GM19328 (cell line): ENCODE measurements around the gene THOC2.
"Not testable (repeated sequence)": the region's sequence is repeated elsewhere in the genome, so short reads cannot be mapped to it uniquely, and the experiment has no call there.

Experiments
- ATAC-seq: cut with Tn5 transposase; IDR thresholded peaks from one replicate; pipeline ENCODE4 v1.9.1; 2021; ENCODE audit warnings: mild to moderate bottlenecking, moderate library complexity; ENCODE audit not compliant: unreplicated experiment

Gene THOC2

DNA sequence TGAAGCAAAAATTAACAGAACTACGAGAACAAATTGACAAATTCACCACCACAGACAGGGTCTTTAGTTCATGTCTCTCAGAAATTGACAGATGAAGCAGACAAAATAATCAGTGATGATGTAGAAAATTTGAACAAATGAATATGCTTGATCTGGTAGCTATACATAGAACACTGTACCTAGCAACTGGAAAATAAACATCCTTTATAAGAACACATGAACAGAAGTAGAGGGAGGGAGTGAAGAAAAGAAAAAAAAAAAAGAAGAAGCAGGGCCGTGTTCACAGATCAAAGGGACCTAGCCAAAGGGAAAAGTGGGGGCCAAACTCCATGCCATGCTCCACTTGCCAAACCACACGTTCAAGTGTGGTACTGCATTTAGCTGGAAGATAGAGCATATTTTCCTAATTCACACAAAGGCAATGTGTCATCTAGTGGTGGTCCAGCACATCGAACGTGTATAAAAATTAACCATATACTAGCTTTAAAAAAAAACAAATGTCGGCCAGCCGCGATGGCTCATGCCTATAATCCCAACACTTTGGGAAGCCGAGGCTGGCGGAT lies 5.6 kb upstream of the THOC2 start:
- no peak for ATAC-seq

DNA sequence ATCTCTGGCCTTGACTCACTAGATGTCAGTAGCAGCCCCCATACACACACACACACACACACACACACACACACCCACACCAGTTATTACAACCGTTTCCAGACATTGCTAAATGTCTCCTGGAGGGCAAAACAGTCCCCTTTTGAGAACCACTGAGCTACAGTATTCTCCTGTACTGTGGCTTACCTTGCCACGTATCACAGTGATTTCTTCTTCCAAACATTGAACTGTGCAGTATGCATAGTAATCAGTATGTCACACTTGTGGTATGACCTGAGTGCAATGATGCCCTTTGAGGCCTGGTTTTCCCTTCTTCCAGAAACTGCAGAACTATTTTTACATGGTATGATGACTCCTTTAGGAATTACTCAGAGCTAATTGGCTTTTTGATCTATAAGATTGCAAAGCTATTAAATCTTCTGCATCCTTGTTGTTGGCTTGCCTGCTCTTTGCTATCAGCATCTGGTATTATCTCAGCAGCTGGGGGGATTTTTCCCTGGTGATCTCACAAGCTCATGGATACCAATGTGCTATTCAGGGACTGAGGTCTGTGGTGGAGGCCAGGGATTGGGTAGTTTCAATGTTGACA lies 3.6 kb upstream of the THOC2 start:
- no peak for ATAC-seq

DNA sequence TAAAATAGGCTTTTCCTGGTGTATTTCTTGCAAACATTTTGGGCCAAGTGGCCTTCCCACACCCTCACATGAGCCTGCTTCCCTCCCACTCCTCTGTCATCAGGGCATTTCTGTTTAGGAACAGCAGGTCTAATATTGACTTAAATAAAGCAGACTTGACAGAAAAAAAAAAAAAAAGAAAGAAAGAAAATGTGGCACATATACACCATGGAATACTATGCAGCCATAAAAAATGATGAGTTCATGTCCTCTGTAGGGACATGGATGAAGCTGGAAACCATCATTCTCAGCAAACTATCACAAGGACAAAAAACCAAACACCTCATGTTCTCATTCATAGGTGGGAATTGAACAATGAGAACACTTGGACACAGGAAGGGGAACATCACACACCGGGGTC lies 2.3 kb upstream of the THOC2 start:
- ATAC-seq, result not testable (repeated sequence)

DNA sequence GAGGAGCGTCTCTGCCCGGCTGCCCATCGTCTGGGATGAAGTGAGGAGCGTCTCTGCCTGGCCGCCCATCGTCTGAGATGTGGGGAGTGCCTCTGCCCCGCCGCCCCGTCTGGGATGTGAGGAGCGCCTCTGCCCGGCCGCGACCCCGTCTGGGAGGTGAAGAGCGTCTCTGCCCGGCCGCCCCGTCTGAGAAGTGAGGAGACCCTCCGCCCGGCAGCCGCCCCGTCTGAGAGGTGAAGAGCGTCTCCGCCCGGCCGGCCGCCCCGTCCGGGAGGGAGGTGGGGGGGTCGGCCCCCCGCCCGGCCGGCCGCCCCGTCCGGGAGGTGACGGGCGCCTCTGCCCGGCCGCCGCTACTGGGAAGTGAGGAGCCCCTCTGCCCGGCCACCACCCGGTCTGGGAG lies 1.2 kb upstream of the THOC2 start:
- not testable (repeated sequence) for ATAC-seq

DNA sequence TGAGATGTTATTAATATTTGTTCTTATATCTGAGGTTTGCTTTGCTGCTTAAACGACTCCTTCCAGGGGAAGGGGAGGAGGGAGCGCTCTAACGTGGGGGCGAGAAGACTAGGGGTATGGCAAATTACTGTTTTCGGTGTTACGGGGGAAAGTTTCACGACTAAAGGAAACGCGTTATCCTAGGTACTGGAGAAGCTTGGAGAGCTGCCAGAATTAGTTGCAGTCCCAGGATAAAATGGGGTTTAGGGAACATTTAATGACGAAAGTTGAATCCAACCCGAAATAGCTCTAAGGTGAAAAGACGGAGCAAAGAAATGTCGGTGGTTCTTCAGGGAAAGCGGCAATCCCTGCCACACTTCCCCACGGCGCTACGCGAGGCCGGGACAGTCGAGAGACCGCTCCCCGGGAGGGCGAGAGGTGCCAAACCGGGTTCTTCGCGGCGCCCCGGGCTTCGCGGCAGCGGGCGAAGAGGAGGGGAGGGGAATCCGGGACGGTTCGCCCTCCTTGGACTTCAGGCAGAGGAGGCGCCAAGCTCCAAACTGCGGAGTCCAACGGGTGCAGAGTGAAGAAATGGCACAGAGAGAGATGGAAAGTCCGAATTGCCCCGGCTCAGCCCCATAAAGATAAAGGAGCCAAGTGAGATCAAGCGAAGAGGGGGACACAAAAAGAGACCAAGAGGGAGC lies 724 bp downstream of the THOC2 start:
- ATAC-seq, result no peak

DNA sequence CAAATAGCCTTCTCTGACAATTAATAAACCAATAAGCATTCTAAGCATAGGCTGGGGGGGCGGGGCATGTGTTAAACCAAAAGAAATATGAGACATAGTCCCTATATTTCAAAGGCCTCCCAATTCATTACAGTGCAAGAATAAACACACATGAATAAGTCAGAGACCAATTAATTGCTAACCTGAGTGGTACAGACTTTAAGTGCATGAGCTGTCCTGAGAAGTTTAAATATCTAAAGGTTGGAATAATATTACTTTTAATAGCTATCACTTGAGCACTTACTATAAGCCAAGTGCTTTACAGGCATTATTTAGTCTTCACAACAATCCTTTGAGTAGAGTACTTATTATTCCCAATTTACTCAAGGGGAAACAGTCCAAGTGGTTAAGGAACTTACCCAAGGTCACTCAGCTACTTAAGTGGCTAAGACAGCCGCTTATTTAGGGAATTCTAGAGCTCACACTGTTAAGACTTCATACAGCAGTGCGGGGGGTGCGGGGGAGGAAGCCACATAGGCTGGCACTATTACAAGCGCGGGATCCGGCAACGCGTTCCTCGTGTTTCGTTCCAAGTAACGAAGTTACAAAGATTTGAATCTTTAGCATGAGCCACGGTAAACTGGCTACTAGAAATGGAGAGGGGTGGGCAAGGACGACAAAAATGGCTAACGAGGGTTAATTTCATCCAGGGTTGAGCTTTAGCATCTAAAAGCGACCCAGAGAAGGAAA lies 1.4 kb downstream of the THOC2 start:
- ATAC-seq, result no peak

DNA sequence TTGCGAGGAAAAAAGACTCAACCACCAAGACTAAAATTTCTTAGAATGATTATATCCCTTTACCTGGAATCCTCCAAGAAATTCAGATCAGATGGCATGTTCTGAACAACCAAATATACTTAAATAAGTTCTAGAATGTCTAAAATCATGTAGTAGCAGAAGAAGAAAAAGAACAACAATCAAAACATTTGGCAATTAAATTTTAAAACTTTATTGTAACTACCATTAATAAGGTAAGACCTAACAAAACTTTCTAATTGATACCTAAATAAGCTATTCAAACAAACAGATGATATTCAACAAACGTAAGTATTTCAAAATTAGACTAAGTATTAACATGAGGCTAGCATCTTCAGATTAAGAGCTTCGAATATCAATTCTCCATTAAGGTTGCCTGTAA lies 4.3 kb downstream of the THOC2 start:
- no peak for ATAC-seq

DNA sequence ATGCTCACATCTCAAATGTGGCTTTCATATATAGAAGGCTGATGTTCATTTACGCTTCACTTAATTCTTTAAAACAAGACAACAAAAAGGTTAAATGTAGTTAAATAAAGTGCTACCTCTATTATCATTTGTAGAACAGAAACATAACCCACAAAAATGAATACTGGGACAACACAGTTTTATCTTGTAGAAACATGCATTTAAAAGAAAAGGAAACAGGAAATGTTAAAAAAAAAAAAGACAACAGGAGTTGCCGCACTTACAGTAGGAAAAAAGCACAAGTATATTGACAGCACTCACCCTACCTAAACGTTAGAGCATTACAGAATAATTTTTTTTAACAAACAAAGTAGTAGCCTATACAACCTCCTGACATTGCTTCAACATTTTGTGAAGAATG lies 4.8 kb downstream of the THOC2 start:
- ATAC-seq, result no peak

DNA sequence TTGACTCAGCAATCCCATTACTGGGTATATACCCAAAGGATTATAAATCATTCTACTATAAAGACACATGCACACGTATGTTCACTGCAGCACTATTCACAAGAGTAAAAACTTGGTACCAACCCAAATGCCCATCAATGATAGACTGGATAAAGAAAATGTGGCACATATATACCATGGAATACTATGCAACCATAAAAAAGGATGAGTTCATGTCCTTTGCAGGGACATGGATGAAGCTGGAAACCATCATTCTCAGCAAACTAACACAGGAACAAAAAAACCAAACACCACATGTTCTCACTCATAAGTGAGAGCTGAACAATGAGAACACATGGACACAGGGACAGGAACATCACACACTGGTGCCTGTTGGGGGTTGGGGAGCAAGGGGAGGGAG lies 10.7 kb downstream of the THOC2 start:
- not testable (repeated sequence) for ATAC-seq

DNA sequence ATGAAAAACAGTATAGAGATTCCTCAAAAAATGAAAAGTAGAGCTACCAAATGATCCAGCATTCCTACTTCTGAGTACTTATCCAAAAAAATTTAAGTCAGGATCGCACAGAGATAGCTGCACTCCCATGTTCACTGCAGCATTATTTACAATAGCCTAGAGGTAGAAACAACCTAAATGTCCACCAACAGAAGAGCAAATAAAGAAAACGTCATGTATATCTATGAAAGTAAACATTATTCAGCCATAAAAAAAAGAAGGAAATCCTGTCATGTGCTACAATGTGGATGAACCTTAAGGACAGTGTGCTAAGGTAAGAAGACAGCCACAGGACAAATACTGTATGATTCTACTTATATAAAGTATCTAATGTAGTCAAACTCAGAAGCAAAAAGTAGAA lies 12.4 kb downstream of the THOC2 start:
- no peak for ATAC-seq

DNA sequence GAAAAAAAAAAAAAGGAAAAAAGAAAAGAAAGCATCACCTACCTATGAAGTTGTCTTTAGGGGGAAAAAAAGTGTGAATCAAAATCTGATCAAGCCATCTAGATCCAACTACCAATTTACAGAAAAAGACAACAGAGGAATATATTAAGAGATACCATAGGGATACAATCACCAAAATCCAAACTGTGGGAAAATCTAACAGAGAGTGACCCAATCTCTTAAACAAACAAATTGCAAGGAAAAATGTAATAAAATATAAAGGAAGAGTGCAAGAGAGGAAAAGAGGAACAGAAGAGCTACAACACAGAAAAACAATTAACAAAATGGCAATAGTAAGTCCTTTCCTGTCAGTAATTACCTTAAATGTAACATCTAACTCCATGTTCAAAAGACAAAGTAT lies 19.0 kb downstream of the THOC2 start:
- ATAC-seq, result no peak

DNA sequence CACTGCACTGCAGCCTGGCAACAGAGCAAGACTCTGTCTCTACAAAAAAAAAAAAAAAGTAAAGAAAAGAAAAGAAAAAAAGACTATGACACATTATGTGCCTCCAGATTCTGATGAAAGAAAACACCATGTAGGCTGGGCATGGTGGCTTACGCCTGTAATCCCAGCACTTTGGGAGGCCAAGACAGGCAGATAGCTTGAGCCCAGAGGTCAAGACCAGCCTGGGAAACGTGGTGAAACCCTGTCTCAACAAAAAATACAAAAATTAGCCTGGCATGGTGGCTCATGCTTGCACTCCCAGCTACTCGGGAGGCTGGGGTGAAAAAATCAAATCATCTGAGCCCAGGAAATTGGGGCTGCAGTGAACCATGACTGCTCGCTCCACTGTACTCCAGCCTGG lies 19.4 kb downstream of the THOC2 start:
- no peak for ATAC-seq

DNA sequence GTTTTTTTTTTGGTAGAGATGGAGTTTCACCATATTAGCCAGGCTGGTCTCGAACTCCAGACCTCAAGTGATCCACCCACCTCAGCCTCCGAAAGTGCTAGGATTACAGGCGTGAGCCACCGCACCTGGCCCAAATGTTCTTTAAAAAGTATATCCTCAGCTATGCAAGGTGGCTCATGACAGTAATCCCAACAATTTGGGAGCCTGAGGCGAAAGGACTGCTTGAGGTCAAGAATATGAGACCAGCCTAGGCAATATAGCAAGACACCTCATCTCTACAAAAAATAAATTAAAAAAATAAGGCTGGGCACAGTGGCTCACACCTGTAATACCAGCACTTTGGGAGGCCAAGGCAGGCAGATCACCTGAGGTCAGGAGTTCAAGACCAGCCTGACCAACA lies 21.7 kb downstream of the THOC2 start:
- not testable (repeated sequence) for ATAC-seq

DNA sequence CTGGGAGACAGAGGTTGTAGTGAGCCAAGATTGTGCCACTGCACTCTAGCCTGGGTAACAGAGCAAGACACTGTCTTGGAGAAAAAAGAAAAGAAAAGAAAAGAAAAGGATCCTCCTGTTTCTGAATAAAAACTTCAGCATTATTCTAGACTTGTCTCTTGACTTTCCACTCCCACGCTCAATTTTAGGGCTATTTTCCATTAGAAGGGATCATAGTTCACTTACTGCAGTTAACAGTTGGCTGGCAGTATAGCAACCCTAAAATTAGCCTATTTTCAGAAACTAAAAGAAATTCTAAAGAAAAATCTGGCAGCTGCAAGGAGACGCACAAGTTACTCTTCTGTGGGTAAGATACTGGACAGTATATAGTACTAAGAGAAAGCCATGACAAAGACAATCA lies 28.1 kb downstream of the THOC2 start:
- no peak for ATAC-seq

DNA sequence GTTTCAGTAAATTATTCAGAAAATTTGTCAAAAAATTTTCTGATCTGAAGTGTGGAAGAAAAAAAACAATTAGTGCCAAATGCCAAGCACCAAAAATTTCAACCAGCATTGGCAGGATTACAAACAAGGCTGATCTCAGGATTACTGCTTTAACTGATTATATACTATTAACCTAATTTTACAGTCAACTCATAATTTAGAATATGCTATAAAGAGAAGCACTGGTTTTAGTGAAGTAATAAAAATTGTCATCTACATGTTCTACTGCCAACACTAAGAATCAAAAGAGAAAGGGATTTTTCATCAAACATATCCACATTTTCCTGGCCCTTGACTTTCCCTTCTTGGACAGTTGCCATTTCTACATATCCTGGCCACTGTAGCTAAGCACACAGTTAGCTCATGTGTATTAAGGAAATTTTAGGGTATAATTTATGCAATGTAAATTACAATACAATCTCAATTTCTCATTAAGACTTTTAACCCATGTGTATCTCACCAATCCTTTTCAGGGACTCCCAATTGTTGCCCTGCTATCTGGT lies 33.8 kb downstream of the THOC2 start:
- ATAC-seq, result no peak

DNA sequence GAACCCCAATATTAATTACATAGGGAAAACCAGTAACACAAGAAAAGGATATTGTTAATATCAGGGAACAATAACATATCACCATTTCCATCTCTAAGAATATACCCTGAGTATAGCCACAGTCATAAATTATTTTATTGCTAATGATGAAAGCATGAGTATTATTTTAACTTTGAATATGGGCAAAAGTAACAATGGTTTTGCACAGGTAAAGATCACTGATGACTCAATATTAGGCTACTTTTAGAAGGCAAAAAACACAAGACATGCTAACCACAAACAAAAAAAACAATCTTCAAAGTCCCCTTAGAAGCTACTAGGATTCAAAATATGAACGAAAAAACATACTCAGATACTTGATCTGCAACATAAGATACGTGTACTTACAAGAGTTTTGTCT lies 36.5 kb downstream of the THOC2 start:
- no peak for ATAC-seq

DNA sequence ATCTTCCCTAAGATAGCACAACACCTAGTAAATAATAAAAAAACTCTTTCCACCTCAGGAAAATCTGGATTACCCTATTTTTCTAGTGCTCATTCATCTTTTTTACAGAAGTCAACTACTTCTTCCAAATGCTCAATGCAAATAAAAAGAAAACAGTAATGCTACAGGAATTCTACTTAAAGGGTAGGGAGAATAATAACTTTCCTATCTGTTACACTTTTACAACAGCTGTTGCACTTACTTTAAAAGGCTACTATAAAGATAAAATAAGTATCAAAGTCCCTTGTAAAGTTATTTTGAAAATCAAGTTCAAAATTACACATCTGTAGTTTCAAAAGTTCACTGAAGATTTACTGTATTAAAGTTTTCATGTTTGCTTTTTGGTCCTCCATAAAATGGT lies 37.6 kb downstream of the THOC2 start:
- no peak for ATAC-seq

DNA sequence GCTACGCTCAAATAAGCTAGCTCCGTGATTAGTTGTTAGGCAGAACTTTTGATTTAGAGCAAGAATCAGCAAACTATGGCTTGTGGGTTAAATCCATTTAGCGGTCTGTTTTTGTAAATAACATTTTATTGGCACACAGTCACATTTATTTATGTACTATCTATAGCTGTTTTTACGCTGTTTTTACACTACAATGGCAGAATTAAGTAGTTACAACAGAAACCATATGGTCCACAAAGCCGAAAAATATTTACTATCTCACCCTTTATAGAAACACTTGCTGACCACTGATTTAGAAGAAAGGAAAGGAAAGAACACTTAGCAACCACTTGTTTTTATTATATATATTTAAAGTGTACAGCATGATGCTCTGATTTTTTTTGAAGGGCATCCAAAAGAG lies 41.1 kb downstream of the THOC2 start:
- no peak for ATAC-seq

DNA sequence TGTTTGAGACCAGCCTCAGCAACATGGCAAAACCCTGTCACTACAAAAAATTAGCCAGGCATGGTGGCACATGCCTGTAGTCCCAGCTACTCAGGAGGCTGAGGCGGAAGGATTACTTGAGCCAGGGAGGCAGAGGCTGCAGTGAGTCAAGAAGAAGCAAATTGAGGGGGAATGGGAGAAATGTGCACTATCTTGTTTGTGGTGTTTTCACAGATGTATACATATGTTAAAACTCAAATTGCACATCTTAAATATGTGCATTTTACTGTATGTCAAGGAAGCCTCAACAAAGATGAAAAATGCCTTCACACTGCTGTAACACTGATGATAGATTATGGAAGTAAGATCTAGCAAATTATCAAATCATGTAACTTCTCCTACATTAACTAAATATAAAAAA lies 44.3 kb downstream of the THOC2 start:
- ATAC-seq, result no peak

DNA sequence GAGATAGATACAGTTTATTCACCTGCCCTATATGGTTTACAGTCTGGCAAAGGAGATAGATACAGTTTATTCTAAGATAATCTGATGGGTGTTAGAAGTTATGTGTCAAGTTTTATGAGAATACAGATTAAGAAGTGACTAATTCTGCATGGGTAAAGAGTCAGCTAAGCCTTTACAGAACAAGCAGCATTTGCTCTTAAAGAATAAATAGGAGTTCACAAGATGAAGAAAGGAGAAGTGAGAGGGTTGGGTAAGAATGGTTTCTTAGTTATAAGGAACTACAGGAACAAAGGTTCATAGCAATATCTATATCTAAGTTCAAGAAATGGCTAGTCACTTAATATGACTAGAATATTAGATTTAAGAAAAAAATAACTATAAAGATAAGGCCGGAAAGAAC lies 47.6 kb downstream of the THOC2 start:
- ATAC-seq, result no peak

DNA sequence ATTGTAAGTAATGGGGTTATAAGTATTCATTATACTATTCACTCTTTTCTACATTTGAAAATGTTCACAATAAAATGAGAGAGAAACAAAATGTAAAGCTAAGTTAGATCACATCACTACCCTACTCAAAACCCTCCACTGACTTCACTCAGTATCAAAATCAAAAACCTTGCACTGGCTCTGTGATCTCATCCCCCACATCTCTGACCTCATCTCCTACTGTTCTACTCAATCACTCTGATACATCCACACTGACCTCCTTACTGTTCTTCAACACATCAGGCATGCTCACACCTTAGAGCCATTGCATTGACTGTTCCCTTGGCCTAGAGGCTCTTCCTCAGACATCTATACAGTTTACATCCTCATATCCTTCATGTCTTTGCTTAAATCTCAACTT lies 50.7 kb downstream of the THOC2 start:
- ATAC-seq, result no peak
